K562 (cell line): ENCODE results near the gene TIMM23. TPM values are rescaled to one million over a fixed set of nuclear protein-coding genes. Genes with fewer than 3 reads are reported as not detected.
A peak's percentile ranks its signal among the peaks of the same experiment; 100 is the strongest.

Experiments used
- ATF7 ChIP-seq: fragments of 450-650 bp; IDR thresholded peaks from 2 replicates; pipeline ENCODE4 v1.7.1; 2014; ENCODE audit warnings: mild to moderate bottlenecking, moderate library complexity
- BRD9 ChIP-seq: fragments of 450-650 bp; IDR thresholded peaks from 2 replicates; pipeline ENCODE4 v1.6.1; 2018; ENCODE audit warnings: low read depth; ENCODE audit not compliant: partially characterized antibody
- CBFA2T3 ChIP-seq: fragments of 450-650 bp; IDR thresholded peaks from 2 replicates; pipeline ENCODE4 v1.6.1; 2017
- E2F1 ChIP-seq: sonication (generic); formaldehyde crosslinking; IDR thresholded peaks from 2 replicates; pipeline ENCODE4 v1.8.1; 2023; ENCODE audit warnings: mild to moderate bottlenecking, missing genetic modification reagents, moderate library complexity
- FIP1L1 ChIP-seq: fragments of 200-400 bp; formaldehyde crosslinking; IDR thresholded peaks from 2 replicates; pipeline ENCODE4 v1.6.1; 2018; ENCODE audit warnings: mild to moderate bottlenecking, low read depth, low read length; ENCODE audit not compliant: poor library complexity, severe bottlenecking
- FOXK1 ChIP-seq: sonication (generic); formaldehyde crosslinking; IDR thresholded peaks from 2 replicates; pipeline ENCODE4 v1.8.0; 2022; ENCODE audit warnings: missing genetic modification reagents, mild to moderate bottlenecking, borderline replicate concordance
- MAFF ChIP-seq: IDR thresholded peaks from 2 replicates; pipeline ENCODE4 v1.6.1; 2012; ENCODE audit warnings: low read length, improper control_type of control experiment
- MBD2 ChIP-seq: sonication (generic); IDR thresholded peaks from 2 replicates; pipeline ENCODE4 v1.6.1; 2016; ENCODE audit warnings: low read depth, borderline replicate concordance
- MCM5 ChIP-seq: fragments of 450-650 bp; IDR thresholded peaks from 2 replicates; pipeline ENCODE4 v1.6.1; 2016; ENCODE audit warnings: low read depth
- MTA2 ChIP-seq: fragments of 450-650 bp; IDR thresholded peaks from 2 replicates; pipeline ENCODE4 v1.6.1; 2016; ENCODE audit warnings: low read depth
- NFATC3 ChIP-seq: fragments of 450-650 bp; IDR thresholded peaks from 2 replicates; pipeline ENCODE4 v1.6.1; 2017; ENCODE audit warnings: mild to moderate bottlenecking
- NFIX ChIP-seq: fragments of 250-450 bp; sonication (Bioruptor Pico); IDR thresholded peaks from 2 replicates; pipeline ENCODE4 v1.4.0; 2020; ENCODE audit warnings: low read depth, mild to moderate bottlenecking, moderate library complexity
- NUFIP1 ChIP-seq: fragments of 450-650 bp; IDR thresholded peaks from 2 replicates; pipeline ENCODE4 v1.6.1; 2018; ENCODE audit not compliant: partially characterized antibody
- PCBP1 ChIP-seq: fragments of 200-400 bp; formaldehyde crosslinking; IDR thresholded peaks from 2 replicates; pipeline ENCODE4 v1.6.1; 2018; ENCODE audit warnings: mild to moderate bottlenecking, low read depth, low read length; ENCODE audit not compliant: poor library complexity, severe bottlenecking
- POLR2G ChIP-seq: fragments of 200-400 bp; formaldehyde crosslinking; IDR thresholded peaks from 2 replicates; pipeline ENCODE4 v1.6.1; 2017; ENCODE audit warnings: low read depth, mild to moderate bottlenecking, antibody characterized with exemption, low read length, moderate library complexity
- POLR2H ChIP-seq: IDR thresholded peaks from 2 replicates; pipeline ENCODE4 v1.6.1; 2016; ENCODE audit warnings: missing genetic modification characterization, low read depth, mild to moderate bottlenecking, control low read depth, missing compliant biosample characterization, moderate library complexity
- RBM22 ChIP-seq: fragments of 200-400 bp; formaldehyde crosslinking; IDR thresholded peaks from 2 replicates; pipeline ENCODE4 v1.6.1; 2018; ENCODE audit warnings: low read length, low read depth; ENCODE audit not compliant: poor library complexity, severe bottlenecking
- RNF2 ChIP-seq: sonication (generic); IDR thresholded peaks from 2 replicates; pipeline ENCODE4 v1.6.1; 2016
- STAG1 ChIP-seq: sonication (generic); formaldehyde crosslinking; IDR thresholded peaks from 2 replicates; pipeline ENCODE4 v1.5.0; 2020; ENCODE audit warnings: missing genetic modification reagents, borderline replicate concordance
- TAF15 ChIP-seq: fragments of 200-400 bp; formaldehyde crosslinking; IDR thresholded peaks from 2 replicates; pipeline ENCODE4 v1.6.1; 2017; ENCODE audit warnings: mild to moderate bottlenecking, low read depth, low read length, moderate library complexity
- U2AF1 ChIP-seq: fragments of 200-400 bp; formaldehyde crosslinking; optimal IDR thresholded peaks from 2 replicates; pipeline ENCODE3; 2017; ENCODE audit warnings: mild to moderate bottlenecking, low read depth, low read length, moderate library complexity
- ZBED1 ChIP-seq: IDR thresholded peaks from 2 replicates; pipeline ENCODE4 v1.6.1; 2014
- ZNF124 ChIP-seq: sonication (generic); formaldehyde crosslinking; IDR thresholded peaks from 2 replicates; pipeline ENCODE4 v1.8.1; 2022; ENCODE audit warnings: missing genetic modification reagents
- ZNF133 ChIP-seq: fragments of 250-450 bp; sonication (Bioruptor Pico); IDR thresholded peaks from 2 replicates; pipeline ENCODE4 v1.4.0; 2020; ENCODE audit warnings: mild to moderate bottlenecking
- ZNF212 ChIP-seq: fragments of 450-650 bp; formaldehyde crosslinking; IDR thresholded peaks from 2 replicates; pipeline ENCODE4 v1.4.0; 2020; ENCODE audit warnings: mild to moderate bottlenecking
- ZNF280B ChIP-seq: fragments of 250-450 bp; sonication (Bioruptor Pico); IDR thresholded peaks from 2 replicates; pipeline ENCODE4 v1.5.1; 2021; ENCODE audit warnings: mild to moderate bottlenecking
- ZNF668 ChIP-seq: fragments of 250-450 bp; sonication (Bioruptor Pico); IDR thresholded peaks from 2 replicates; pipeline ENCODE4 v1.8.0; 2022; ENCODE audit warnings: mild to moderate bottlenecking, inconsistent platforms
- ZNF740 ChIP-seq, 3 experiments: fragments of 200-800 bp in 1 of 3; sonication (Bioruptor generic) in 1 of 3; sonication (generic) in 1 of 3; formaldehyde crosslinking in 1 of 3; IDR thresholded peaks; 2 replicates each; pipeline versions ENCODE4 v1.6.1 to v1.8.0; 2016 to 2022; ENCODE audit warnings: mild to moderate bottlenecking in 2 of 3, missing compliant biosample characterization in 2 of 3, missing genetic modification characterization in 2 of 3, missing genetic modification reagents in 1 of 3
- polyA plus RNA-seq, 8 experiments: library from polyadenylated mRNA; depleted of rRNA in 4 of 8; stranded (reverse) in 5 of 8; unstranded in 3 of 8; fragments of >200 nt; fragmentation: Nextera tagmentation in 2 of 8; fragmentation: Illumina TruSeq in 1 of 8; extraction: Ambion mirVana in 2 of 8; extraction: Trizol in 1 of 8; gene quantifications; 2 replicates each; pipeline versions ENCODE4 v1.2.1 to v1.2.3, GENCODE V29; 2011 to 2014; ENCODE audit warnings: inconsistent platforms in 1 of 8, missing spikeins in 1 of 8
- total RNA-seq, 7 experiments: library from RNA; depleted of rRNA in 6 of 7; stranded (reverse); fragments of >200 nt in 6 of 7; fragmentation: Illumina TruSeq in 2 of 7; extraction: Trizol in 2 of 7; gene quantifications; 2 replicates each; pipeline versions ENCODE4 v1.2.1 to v1.2.3, GENCODE V29; 2011 to 2021; ENCODE audit warnings: low replicate concordance in 1 of 7

The TIMM23 gene
- total and polyA plus RNA-seq, 9 of the 15 experiments (the other 6 are each of a cell fraction or from before 2014, with no cell fraction given) = 148 to 280 (median 183) TPM

- TF ChIP-seq U2AF1 (no peak), ZNF740 (CRISPR knock-in tag; IDR thresholded peaks at IDR 0.05) (no peak), ZNF740 (tag; IDR thresholded peaks at IDR 0.05) (no peak), NFATC3 (no peak), MBD2 (0 out of 2 replicates have a peak, but pooled peaks have one; percentile 32), MTA2 (no peak; the same call in 1 of the 2 replicates), ZNF280B (CRISPR knock-in tag) (no peak), STAG1 (CRISPR knock-in tag) (peak; percentile 23; the same call in 1 of the 2 replicates), BRD9 (no peak), MCM5 (no peak), RNF2 (0 out of 2 replicates have a peak, but pooled peaks have one; percentile 19), ZNF124 (CRISPR knock-in tag) (no peak), FOXK1 (CRISPR knock-in tag) (no peak), ZNF668 (CRISPR knock-in tag) (no peak), MAFF (no peak), ATF7 (peak; percentile 81), ZBED1 (no peak; the same call in 1 of the 2 replicates), NUFIP1 (no peak), PCBP1 (peak; percentile 79), ZNF212 (CRISPR knock-in tag) (no peak), CBFA2T3 (peak; percentile 40), FIP1L1 (peak; percentile 51), E2F1 (CRISPR knock-in tag) (peak; percentile 76; the same call in 1 of the 2 replicates), NFIX (CRISPR knock-in tag) (no peak), RBM22 (no peak), TAF15 (no peak), POLR2H (tag) (no peak), POLR2G (peak; percentile 92), ZNF133 (CRISPR knock-in tag) (no peak)
Observed at GRCh38 chr10:46022978-46023702, 50.9 kb downstream of the TIMM23 start (continued).
